MCF 10A (cell line): ENCODE data around the gene GGNBP2. TPM values are rescaled to one million over a fixed set of nuclear protein-coding genes. Genes with fewer than 3 reads are reported as not detected.
A peak's percentile ranks its signal among the peaks of the same experiment; 100 is the strongest.

Experiments
- BruUV-seq: library from RNA; stranded (reverse); fragments of 400-500 nt; replicated peaks from 2 replicates; lab custom pipeline; 2021; lab: Mats Ljungman, UMichigan
- CTCF ChIA-PET: fragments of 300-600 bp; sonication (Branson Sonifier 250); formaldehyde crosslinking; extraction: SDS; loops from one replicate; lab custom pipeline; 2021; ENCODE audit warnings: antibody characterized with exemption, inconsistent platforms; lab: Yijun Ruan, JAX
- POLR2A ChIA-PET: fragments of 300-600, 350-650 bp; sonication (Branson Sonifier 250); formaldehyde crosslinking; extraction: SDS; loops from one replicate; lab custom pipeline; 2020; ENCODE audit warnings: antibody characterized with exemption, inconsistent platforms; lab: Yijun Ruan, JAX
- DNase-seq: peaks from one replicate; pipeline ENCODE4 v3.0.0-alpha.2; 2018; ENCODE audit not compliant: unreplicated experiment
- H3K27ac Mint-ChIP-seq: one replicate; pipeline ENCODE4 v1.8.0; 2022; ENCODE audit warnings: mild to moderate bottlenecking, low read depth, mixed read lengths; ENCODE audit not compliant: unreplicated experiment
- H3K27me3 Mint-ChIP-seq: one replicate; pipeline ENCODE4 v1.8.0; 2022; ENCODE audit warnings: mixed read lengths; ENCODE audit not compliant: insufficient read depth, unreplicated experiment
- H3K36me3 Mint-ChIP-seq: one replicate; pipeline ENCODE4 v1.8.0; 2022; ENCODE audit warnings: mild to moderate bottlenecking, moderate library complexity, mixed read lengths; ENCODE audit not compliant: insufficient read depth, unreplicated experiment
- H3K4me1 Mint-ChIP-seq: one replicate; pipeline ENCODE4 v1.8.0; 2022; ENCODE audit warnings: mixed read lengths; ENCODE audit not compliant: insufficient read depth, unreplicated experiment
- H3K4me3 Mint-ChIP-seq: one replicate; pipeline ENCODE4 v1.8.0; 2022; ENCODE audit warnings: mild to moderate bottlenecking, moderate library complexity, mixed read lengths; ENCODE audit not compliant: unreplicated experiment
- H3K9me3 Mint-ChIP-seq: one replicate; pipeline ENCODE4 v1.8.0; 2022; ENCODE audit warnings: mixed read lengths; ENCODE audit not compliant: unreplicated experiment
- intact Hi-C: fragments of 100-400 bp; cut with micrococcal nuclease; formaldehyde crosslinking; loops from 2 replicates; pipeline ENCODE4 v1.14.1; 2022
- total RNA-seq: library from RNA; stranded (reverse); gene quantifications from 2 replicates; pipeline ENCODE4 v1.2.3, GENCODE V29; 2022
- TF ChIP-seq, protein P1 (sequence below): fragments of 200-600 bp; IDR thresholded peaks from one replicate; pipeline ENCODE4 v1.8.0; 2022; ENCODE audit warnings: antibody characterized with exemption, mild to moderate bottlenecking; ENCODE audit not compliant: unreplicated experiment

Gene GGNBP2
- total RNA-seq, 1 experiment from 2014 or later = 88.7 TPM

DNA sequence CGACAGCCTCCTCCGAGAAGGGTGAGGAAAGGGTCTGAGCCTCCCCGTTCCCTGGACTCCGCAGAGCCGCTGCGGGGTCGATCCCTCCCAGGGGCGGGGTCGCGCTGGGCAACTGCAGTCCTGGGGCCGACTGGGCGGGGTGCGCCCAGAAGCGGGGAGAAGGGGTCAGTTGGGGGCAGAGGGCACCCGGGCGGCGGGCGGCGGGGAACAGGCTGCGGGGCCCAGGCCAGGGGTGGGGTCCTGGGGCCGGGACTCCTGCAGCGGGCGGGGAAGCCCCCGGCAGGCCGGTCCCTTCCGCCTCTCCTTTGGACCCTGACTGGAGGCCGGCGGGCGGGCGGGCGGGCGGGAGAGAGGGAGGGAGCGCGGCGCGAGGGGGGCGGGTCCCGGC is 352 bp downstream of the GGNBP2 start:
- Mint-ChIP-seq H3K27me3 (no peaks in the 10 kb centered on the region), H3K4me3 (peak overlapping the region; percentile 96), H3K27ac (peak overlapping the region; percentile 95), H3K4me1 (peaks cover 13% of the 10 kb centered on the region), H3K36me3 (peaks cover 17% of the 10 kb centered on the region), H3K9me3 (no peaks in the 10 kb centered on the region)
- ChIA-PET CTCF (no interaction called here), POLR2A (interaction anchor here (0.6 to 8.0 kb wide), 16 partner anchors 8 to 1036 kb away, joined by 3 to 266 read pairs (median 8); partner anchors contain the start of genes AATF, DHRS11, MRM1 and MYO19)
- no peak for DNase-seq
- BruUV-seq = no TSS peak
- intact Hi-C loops = loop anchor here (2.0 kb wide), 1 partner anchor 48 kb away; no protein-coding TSS in a partner anchor
- TF ChIP-seq, protein P1, sequence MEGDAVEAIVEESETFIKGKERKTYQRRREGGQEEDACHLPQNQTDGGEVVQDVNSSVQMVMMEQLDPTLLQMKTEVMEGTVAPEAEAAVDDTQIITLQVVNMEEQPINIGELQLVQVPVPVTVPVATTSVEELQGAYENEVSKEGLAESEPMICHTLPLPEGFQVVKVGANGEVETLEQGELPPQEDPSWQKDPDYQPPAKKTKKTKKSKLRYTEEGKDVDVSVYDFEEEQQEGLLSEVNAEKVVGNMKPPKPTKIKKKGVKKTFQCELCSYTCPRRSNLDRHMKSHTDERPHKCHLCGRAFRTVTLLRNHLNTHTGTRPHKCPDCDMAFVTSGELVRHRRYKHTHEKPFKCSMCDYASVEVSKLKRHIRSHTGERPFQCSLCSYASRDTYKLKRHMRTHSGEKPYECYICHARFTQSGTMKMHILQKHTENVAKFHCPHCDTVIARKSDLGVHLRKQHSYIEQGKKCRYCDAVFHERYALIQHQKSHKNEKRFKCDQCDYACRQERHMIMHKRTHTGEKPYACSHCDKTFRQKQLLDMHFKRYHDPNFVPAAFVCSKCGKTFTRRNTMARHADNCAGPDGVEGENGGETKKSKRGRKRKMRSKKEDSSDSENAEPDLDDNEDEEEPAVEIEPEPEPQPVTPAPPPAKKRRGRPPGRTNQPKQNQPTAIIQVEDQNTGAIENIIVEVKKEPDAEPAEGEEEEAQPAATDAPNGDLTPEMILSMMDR = no peak

DNA sequence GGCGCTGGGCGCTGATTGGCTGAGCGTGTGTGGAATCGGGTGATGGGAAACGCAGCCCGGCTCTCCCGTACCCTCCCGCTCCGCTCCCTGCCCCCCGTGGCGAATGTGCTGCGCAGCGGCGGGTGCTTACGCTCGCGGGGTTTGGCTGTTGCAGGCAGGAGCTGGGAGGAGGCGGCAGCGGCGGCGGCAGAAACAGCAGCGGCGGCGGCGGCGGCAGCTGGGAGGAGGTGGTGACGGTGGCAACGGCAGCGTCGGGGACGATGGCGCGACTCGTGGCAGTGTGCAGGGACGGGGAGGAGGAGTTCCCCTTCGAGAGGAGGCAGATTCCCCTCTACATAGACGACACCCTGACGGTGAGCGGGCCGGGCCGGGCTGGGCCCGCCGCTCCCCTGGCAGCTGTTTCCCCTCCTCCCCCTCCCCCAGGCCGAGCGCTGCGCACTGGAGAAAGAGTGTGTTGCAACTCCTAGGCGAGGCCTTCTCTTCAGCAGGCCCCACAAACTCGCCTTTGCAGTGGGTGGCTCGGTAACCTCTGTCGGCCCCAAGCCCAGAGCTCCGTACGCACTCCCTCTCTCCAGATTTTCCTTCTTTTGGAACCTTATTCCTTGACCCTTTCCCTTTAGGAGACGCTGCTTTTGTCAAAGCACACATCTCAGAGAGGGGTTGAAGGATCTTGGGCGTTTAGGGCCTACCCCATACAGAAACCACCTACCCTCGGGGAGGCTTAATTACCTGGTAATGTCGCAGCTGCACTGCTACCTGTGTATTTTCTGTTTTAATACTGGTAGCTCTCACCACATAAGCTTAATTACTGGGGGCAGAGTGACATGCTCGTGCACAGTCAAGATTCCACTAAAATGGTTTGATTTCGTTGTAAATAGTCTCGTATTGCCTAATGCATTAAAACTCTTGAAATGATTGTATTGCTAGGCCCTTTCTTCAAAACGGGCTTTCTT is 1.0 kb downstream of the GGNBP2 start:
- TF ChIP-seq, protein P1 = no peak
- H3K36me3 Mint-ChIP-seq = peaks cover 20% of the 10 kb centered on the region
- POLR2A ChIA-PET = interaction anchor here (0.6 to 8.0 kb wide), 32 partner anchors 7 to 946 kb away, joined by 3 to 266 read pairs (median 4); partner anchors contain the start of genes AATF, DHRS11, MRM1 and MYO19
- intact Hi-C loops = loop anchor here (2.0 kb wide), 1 partner anchor 47 kb away; no protein-coding TSS in a partner anchor
- H3K9me3 Mint-ChIP-seq = no peaks in the 10 kb centered on the region
- CTCF ChIA-PET = interaction anchor here (0.6 to 1.4 kb wide), 6 partner anchors 9 to 371 kb away, joined by 3 to 5 read pairs (median 4); no protein-coding TSS in a partner anchor
- H3K27me3 Mint-ChIP-seq = no peaks in the 10 kb centered on the region
- peak overlapping the region; percentile 96 for H3K4me3 Mint-ChIP-seq
- peak; percentile 96 for DNase-seq
- peak overlapping the region; percentile 95 for H3K27ac Mint-ChIP-seq
- BruUV-seq = TSS peak; percentile 38
- peaks cover 19% of the 10 kb centered on the region for H3K4me1 Mint-ChIP-seq

DNA sequence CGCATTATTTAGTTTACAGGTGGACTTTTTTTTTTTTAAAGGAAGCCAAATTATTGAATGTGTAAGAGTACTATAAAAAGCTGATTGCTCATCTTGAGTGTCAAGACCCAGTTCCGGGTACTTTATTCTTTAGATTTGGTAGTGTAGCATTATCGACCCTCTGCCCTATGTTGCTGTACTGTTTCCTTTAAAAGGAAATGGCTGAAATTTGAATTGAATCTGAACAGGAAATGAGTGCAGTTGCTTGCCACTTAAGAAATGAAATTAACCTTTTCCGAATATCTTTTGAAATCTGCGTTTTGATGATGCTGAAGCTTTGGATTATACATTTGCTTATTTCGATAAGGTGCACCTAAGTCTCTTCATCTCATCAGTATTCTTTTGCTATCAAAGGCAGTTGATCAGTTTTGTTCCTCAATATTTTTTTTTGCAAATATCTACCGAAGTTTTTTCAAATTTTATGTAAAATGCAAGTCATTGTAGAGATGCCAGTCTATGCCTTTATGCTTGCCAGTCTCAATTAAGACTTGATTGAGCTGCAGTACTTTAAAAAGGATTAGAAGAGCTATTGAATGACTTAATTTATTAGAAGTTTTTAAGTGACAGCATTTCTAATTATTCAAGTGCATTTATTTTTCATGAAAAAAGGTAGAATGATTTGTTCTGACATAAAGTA is 1.8 kb downstream of the GGNBP2 start:
- Mint-ChIP-seq H3K36me3 (peaks cover 21% of the 10 kb centered on the region), H3K27me3 (no peaks in the 10 kb centered on the region), H3K4me1 (peaks cover 22% of the 10 kb centered on the region), H3K4me3 (peak overlapping the region; percentile 96), H3K27ac (peak overlapping the region; percentile 95), H3K9me3 (no peaks in the 10 kb centered on the region)
- POLR2A ChIA-PET = interaction anchor here (0.6 to 8.0 kb wide), 22 partner anchors 9 to 945 kb away, joined by 3 to 266 read pairs (median 4); partner anchors contain the start of genes AATF, DHRS11, MRM1 and MYO19
- BruUV-seq = no TSS peak
- CTCF ChIA-PET = interaction anchor here (0.6 to 1.4 kb wide), 6 partner anchors 9 to 370 kb away, joined by 3 to 5 read pairs (median 4); no protein-coding TSS in a partner anchor
- no peak for DNase-seq
- TF ChIP-seq, protein P1 = no peak
- intact Hi-C loops = no loop called here
